Gastrocnemius medialis (tissue), 4 donors: ENCODE measurements around the gene CSGALNACT2.

Source experiments
- POLR2A ChIP-seq, 2 donors: fragments of 450-650 bp; IDR thresholded peaks; one replicate each; pipeline ENCODE4 v1.6.1; 2017; ENCODE audit warnings: antibody characterized with exemption in 2 of 2, mild to moderate bottlenecking in 2 of 2, moderate library complexity in 2 of 2
- TF ChIP-seq, protein P1 (sequence below), 5 experiments: fragments of 450-650 bp in 3 of 5; fragments of 200-600 bp in 2 of 5; sonication (generic) in 2 of 5; IDR thresholded peaks in 4 of 5; conservative IDR thresholded peaks in 1 of 5; 1 replicate in 4 of 5; 2 replicates in 1 of 5; pipeline ENCODE4 v1.5.1; 2016 to 2019; ENCODE audit warnings: antibody characterized with exemption in 5 of 5, mild to moderate bottlenecking in 3 of 5, moderate library complexity in 3 of 5

- TF ChIP-seq, protein P1, sequence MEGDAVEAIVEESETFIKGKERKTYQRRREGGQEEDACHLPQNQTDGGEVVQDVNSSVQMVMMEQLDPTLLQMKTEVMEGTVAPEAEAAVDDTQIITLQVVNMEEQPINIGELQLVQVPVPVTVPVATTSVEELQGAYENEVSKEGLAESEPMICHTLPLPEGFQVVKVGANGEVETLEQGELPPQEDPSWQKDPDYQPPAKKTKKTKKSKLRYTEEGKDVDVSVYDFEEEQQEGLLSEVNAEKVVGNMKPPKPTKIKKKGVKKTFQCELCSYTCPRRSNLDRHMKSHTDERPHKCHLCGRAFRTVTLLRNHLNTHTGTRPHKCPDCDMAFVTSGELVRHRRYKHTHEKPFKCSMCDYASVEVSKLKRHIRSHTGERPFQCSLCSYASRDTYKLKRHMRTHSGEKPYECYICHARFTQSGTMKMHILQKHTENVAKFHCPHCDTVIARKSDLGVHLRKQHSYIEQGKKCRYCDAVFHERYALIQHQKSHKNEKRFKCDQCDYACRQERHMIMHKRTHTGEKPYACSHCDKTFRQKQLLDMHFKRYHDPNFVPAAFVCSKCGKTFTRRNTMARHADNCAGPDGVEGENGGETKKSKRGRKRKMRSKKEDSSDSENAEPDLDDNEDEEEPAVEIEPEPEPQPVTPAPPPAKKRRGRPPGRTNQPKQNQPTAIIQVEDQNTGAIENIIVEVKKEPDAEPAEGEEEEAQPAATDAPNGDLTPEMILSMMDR (IDR thresholded peaks at IDR 0.05 in 4 of 5, conservative IDR thresholded peaks at IDR 0.05 in 1 of 5) = no peak
- TF ChIP-seq POLR2A (IDR thresholded peaks at IDR 0.05) = no peak
These were observed 3.2 kb upstream of the CSGALNACT2 start for GRCh38 chr10:43135064-43135463.
